ENCODE data around the gene RBM48.

GRCh38 chr7:92508946-92509345 is 19.6 kb upstream of the RBM48 start:
- TF ChIP-seq REST (IDR thresholded peaks at IDR 0.05; ENCODE audit: low read depth) (no peak), TEAD4 (IDR thresholded peaks at IDR 0.05) (no peak), RAD21 (IDR thresholded peaks at IDR 0.05; ENCODE audit: low read depth) (no peak), EGR1 (IDR thresholded peaks at IDR 0.05) (no peak), NFIC (IDR thresholded peaks at IDR 0.05) (no peak), TAF1 (IDR thresholded peaks at IDR 0.05; ENCODE audit: low read depth) (no peak), MAX (IDR thresholded peaks at IDR 0.05) (no peak), YY1 (IDR thresholded peaks at IDR 0.05; ENCODE audit: low read depth) (no peak), EP300 (IDR thresholded peaks at IDR 0.05; ENCODE audit: borderline replicate concordance) (no peak), FOXM1 (IDR thresholded peaks at IDR 0.05; ENCODE audit: borderline replicate concordance, low read depth) (no peak)
